Central memory CD4-positive, alpha-beta T cell (primary cell): Measurements from ENCODE around the gene TAF5.
"Not testable (repeated sequence)": the region's sequence is repeated elsewhere in the genome, so short reads cannot be mapped to it uniquely, and the experiment has no call there.

Experiments used
- DNase-seq: peaks from one replicate; pipeline ENCODE4 v3.0.0; 2022
- total RNA-seq, 3 experiments: gene quantifications; one replicate each; lab custom pipeline; 2026; lab: John Stamatoyannopoulos, UW

The TAF5 gene
- 20.6 to 25.9 (median 22.2) reads per million in 3 experiments for total RNA-seq

DNA sequence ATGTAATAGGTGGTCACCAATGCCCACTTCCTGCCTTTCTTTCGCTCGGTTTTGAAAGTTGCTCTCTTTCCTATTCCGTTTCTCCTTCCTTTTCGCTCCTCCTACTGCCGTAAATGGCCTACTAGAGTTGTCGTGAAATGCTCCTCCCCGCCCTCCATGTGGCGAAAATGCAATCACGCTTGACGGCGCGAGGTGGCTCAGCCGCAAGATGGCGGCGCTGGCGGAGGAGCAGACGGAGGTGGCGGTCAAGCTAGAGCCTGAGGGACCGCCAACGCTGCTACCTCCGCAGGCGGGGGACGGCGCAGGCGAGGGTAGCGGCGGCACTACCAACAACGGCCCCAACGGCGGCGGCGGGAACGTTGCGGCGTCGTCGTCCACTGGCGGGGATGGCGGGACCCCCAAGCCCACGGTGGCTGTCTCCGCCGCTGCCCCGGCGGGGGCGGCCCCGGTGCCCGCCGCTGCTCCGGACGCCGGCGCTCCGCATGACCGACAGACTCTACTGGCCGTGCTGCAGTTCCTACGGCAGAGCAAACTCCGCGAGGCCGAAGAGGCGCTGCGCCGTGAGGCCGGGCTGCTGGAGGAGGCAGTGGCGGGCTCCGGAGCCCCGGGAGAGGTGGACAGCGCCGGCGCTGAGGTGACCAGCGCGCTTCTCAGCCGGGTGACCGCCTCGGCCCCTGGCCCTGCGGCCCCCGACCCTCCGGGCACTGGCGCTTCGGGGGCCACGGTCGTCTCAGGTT is at the start of gene TAF5:
Gene TAF5 (plus strand): TSS at position 195 of the 737 bp plus-strand sequence. CDS start 14 bp downstream, at position 209.
- peak; percentile 91 for DNase-seq

- no peak for DNase-seq
These were observed 39.9 kb upstream of the TAF5 start for GRCh38 chr10:103327906-103328305.

DNA sequence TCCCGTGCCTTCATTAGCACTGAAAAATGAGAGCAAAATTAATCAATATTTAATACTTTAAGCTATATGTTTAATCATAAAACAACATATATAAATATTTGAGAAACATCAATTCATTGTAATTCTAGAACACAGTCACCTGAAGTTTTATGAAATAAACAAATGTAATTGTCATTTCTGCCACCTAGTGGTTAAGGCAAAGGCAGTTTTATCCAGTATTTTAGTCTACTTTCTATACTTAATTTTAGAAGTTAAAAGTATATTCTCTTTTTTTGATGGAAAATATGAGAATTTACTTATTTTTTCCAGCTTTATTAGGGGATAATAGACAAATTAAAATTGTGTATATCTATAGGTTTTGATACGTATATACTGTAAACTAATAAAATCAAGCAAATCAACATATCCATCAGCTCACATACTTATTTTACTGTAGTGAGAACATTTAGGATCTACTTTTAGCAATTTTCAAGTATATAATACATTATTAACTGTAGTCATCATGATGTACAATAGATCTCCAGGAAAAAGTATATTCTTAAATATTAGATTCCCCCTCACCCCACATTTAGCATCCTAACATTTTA is 33.7 kb upstream of the TAF5 start:
- DNase-seq: peak; percentile 14

DNA sequence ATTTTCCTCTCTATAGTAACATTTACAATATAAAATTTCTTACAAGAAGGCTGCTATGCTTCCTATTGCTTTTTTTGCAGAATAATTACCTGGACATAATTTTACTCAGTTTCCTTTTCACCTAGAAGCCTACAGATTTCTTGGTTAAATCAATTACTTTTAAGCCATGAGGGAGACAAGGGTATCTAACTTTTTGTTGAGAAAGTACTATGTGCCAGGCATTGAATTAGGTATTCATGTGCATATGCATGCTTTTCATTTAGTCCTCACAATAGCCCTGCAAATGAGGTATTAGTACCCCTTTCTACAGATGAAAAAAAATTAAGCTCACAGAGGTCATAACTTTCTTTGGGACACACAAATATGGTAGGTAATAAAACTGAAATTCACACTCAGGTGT is 33.2 kb upstream of the TAF5 start:
- DNase-seq: no peak

DNA sequence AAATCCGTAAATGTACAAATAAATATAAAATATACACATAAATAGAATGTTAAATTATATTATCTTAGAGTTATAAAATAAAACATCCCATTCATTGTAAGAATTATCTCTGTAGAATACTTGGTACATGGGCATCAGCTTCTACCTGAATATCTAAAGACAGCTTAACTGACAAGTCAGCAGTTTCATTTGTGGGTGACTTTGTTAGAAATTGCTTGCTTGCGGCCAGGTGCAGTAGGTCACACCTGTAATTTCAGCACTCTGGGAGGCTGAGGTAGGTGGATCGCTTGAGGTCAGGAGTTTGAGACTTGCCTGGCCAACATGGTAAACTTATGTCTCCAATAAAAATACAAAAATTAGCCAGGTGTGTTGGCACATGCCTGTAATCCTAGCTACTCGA is 31.4 kb upstream of the TAF5 start:
- DNase-seq: no peak

DNA sequence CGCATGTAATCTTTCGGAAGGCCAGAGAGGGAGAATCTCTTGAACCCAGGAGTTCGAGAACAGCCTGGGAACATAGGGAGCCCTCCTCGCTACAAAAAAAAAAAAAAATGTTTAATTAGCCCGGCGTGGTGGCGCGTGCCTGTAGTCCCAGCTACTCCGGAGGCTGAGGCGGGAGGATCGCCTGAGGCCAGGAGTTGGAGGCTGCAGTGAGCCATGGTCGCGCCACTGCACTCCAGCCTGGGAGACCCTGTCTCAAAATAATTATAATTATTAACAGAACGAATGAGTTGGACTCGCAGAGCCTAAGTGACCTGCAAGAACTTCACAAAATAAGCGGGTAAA is 17.6 kb upstream of the TAF5 start:
- no peak for DNase-seq

DNA sequence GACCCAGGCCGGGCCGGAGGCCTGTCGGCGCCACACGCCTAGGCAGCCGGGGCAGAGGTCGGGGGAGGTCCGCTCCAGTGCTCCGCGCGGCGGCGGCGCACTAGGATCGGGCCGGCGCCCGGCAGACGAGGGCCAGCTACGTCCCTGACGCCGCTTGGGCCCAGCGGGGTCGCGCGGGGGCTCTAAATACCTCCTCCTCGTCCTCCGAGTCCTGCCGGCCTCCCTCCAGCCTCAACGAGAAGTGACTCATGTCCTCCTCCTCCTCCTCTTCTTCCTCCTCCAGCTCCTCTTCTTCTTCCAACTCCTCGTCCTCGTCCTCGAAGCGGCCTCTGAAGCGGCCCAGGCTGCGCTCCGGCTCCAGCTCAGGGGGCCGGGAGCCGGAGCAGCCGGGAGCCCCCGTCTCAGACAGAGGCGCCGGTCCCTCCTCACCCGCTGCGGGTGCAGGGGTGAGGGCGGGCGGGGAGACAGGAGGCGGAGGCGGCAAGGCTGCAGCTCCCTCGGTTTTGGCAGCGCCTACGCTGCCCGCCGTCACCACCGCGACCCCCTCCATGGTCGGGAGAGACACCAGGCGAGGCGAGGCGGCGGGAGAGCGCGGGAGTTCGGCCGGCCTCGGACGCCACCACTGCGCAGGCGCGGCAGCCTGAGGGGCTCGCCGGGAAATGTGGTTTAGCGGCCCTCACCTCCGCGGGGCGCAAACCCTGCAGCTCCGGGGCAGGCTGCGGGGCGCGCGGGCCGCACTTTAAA is 17.1 kb upstream of the TAF5 start, which contains the start of gene PCGF6:
Gene PCGF6 (minus strand): TSS at position 624 of the 744 bp plus-strand sequence. CDS start 74 bp downstream, at position 550.
- DNase-seq: peak; percentile 56

- DNase-seq: no peak
These were observed 14.5 kb upstream of the TAF5 start for GRCh38 chr10:103353281-103353680.

GRCh38 chr10:103354567-103354966 is 13.2 kb upstream of the TAF5 start:
- DNase-seq: not testable (repeated sequence)

DNA sequence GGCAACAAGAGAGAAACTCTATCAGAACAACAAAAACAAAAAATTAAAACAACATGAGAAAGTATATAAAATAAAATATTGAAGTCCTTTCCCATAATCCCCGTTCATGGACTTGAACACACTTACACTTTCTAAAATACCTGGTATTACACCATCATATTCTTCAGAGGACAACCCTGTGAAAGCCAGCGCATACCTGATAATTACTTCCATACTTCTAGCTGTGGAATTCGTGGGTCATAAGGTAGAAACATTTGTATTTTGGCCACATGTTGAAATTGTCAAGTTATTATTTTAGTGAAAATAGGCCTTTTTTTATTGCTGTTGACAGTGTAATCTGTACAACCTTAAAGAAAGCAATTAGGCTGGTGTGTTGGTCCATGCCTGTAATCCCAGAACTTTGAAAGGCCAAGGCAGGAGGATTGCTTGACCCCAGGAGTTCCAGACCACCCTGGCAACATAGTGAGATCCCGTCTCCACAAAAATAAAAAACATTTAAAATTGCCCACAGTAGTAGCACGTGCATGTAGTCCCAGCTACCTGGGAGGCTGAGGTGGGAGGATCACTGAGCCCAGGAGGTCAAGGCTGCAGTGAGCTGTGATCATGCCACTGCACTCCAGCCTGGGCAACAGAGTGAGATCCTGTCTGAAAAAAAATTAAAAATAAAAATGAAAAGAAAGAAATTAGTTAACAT is 11.7 kb upstream of the TAF5 start:
- no peak for DNase-seq

- DNase-seq: not testable (repeated sequence)
These were observed 8.3 kb upstream of the TAF5 start for GRCh38 chr10:103359493-103359892.

DNA sequence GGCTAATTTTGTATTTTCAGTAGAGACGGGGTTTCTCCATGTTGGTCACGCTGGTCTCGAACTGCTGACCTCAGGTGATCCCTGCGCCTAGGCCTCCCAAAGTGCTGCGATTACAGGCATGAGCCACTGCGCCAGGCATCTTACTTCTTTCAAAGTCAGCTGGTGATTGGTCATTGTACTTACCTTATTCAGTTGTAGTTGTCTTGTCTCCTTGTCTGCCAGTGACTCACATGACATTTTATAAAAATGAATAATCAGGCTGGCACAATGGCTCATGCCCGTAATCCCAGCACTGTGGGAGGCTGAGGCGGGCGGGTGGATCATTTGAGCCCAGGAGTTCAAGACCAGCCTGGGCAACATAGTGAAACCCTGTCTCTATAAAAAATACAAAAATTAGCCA is 7.0 kb upstream of the TAF5 start:
- not testable (repeated sequence) for DNase-seq

GRCh38 chr10:103367379-103367781 is 396 bp upstream of the TAF5 start:
- DNase-seq: no peak

GRCh38 chr10:103373544-103373943 is 5.8 kb downstream of the TAF5 start:
- no peak for DNase-seq

GRCh38 chr10:103374263-103374662 is 6.5 kb downstream of the TAF5 start:
- no peak for DNase-seq

- no peak for DNase-seq
These were observed 15.0 kb downstream of the TAF5 start for GRCh38 chr10:103382769-103383168.

DNA sequence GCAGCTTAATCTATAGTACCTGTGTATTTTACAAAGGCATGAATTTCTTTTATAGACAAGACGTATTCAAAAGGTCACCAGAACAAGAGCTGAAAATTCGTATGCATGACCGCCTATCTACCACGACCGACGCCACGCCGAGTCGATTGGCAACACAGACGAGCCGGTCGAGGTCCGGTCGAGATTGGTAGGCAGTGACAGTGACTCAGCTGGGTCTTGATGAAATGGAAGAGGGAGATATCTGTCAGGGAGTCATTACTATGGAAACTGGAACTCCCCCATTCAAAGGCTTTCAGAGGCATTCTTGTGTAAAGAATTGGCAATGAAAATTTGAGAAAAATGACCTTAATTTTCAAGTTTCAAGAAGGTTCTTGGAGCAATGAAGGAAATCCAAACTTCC is 26.4 kb downstream of the TAF5 start:
- no peak for DNase-seq

- DNase-seq: no peak
These were observed 27.9 kb downstream of the TAF5 start for GRCh38 chr10:103395754-103396066.

- peak; percentile 91 for DNase-seq
These were observed 28.5 kb downstream of the TAF5 start, which contains the start of the genes ATP5MK and PDCD11 for GRCh38 chr10:103396067-103396788. Gene ATP5MK (minus strand): TSS chr10:103396475. CDS start chr10:103392457, 4,018 bp downstream. Gene PDCD11 (plus strand): TSS chr10:103396626. CDS start chr10:103398427, 1,801 bp downstream.

DNA sequence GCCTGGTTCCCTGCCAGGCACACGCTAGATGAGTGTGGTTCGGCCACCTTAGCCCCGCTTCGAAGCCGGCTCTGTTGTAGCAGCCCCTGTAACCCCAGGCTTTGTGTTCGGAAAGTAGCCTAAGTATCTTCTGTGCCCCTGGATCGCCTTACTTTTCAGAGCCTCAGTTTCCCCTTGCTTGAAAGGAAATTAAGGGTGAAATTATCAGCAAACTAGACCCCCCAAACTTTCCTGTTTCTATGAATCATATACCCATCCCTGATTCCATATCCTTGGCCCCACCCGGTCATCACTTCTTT is 29.0 kb downstream of the TAF5 start:
- DNase-seq: no peak

- no peak for DNase-seq
These were observed 29.5 kb downstream of the TAF5 start for GRCh38 chr10:103397191-103397825.

DNA sequence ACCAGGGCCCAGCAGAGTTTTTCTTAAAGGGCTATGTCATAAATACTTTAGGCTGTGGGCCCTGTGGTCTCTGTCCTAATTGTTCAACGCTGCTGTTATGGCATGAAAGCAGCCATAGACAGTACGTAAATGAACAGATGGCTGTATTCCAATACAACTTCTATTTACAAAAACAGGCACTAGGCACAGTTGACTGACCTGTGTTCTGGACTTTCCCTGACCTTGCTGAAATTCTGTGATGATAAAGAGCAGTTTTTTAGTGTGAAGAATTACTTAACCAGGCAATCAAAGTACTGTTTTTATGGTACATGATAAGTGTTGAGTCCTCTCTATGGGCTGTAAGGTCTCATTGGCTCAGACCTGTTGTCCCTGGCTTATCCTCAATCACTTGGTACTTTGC is 45.8 kb downstream of the TAF5 start:
- no peak for DNase-seq
